Nephron (organoid): ENCODE data around the gene GIGYF2.
A peak's percentile ranks its signal among the peaks of the same experiment; 100 is the strongest.

Experiments
- H3K27ac Mint-ChIP-seq, 3 experiments: 2 replicates each; pipeline ENCODE4 v1.8.0; 2020; ENCODE audit warnings: mixed read lengths in 3 of 3, mild to moderate bottlenecking in 2 of 3, moderate library complexity in 1 of 3
- H3K27me3 Mint-ChIP-seq: 2 replicates; pipeline ENCODE4 v1.8.0; 2021; ENCODE audit warnings: low read depth, mild to moderate bottlenecking, moderate library complexity, mixed read lengths
- H3K36me3 Mint-ChIP-seq: 2 replicates; pipeline ENCODE4 v1.8.0; 2020; ENCODE audit warnings: low read depth, mixed read lengths
- H3K4me1 Mint-ChIP-seq: 2 replicates; pipeline ENCODE4 v1.8.0; 2020; ENCODE audit warnings: mixed read lengths
- H3K4me3 Mint-ChIP-seq, 3 experiments: 2 replicates each; pipeline ENCODE4 v1.8.0; 2020; ENCODE audit warnings: mild to moderate bottlenecking in 3 of 3, mixed read lengths in 3 of 3, moderate library complexity in 2 of 3
- H3K9me3 Mint-ChIP-seq: 2 replicates; pipeline ENCODE4 v1.8.0; 2020; ENCODE audit warnings: mixed read lengths
- CTCF ChIP-seq, 3 experiments: fragments of 200-600 bp; sonication (generic); IDR thresholded peaks; one replicate each; pipeline ENCODE4 v1.5.0; 2021; ENCODE audit warnings: antibody characterized with exemption in 3 of 3; ENCODE audit not compliant: unreplicated experiment in 3 of 3

Gene GIGYF2

GRCh38 chr2:232810444-232810843, 113.3 kb downstream of the GIGYF2 start:
- no peaks in the 10 kb centered on the region for H3K4me1 Mint-ChIP-seq
- no peak for TF ChIP-seq CTCF (IDR thresholded peaks at IDR 0.05; ENCODE audit: unreplicated experiment in 3 of 3)
- H3K27me3 Mint-ChIP-seq: no peaks in the 10 kb centered on the region
- H3K4me3 Mint-ChIP-seq: no peak overlapping the region
- H3K27ac Mint-ChIP-seq: no peak overlapping the region
- H3K9me3 Mint-ChIP-seq: no peaks in the 10 kb centered on the region
- peaks cover 60% of the 10 kb centered on the region for H3K36me3 Mint-ChIP-seq

- H3K27ac Mint-ChIP-seq: no peak overlapping the region
Observed at GRCh38 chr2:232815569-232815968, 118.4 kb downstream of the GIGYF2 start.

GRCh38 chr2:232816657-232817056, 119.5 kb downstream of the GIGYF2 start:
- TF ChIP-seq CTCF (IDR thresholded peaks at IDR 0.05; ENCODE audit: unreplicated experiment in 3 of 3): no peak
- H3K9me3 Mint-ChIP-seq: no peaks in the 10 kb centered on the region
- peaks cover 83% of the 10 kb centered on the region for H3K36me3 Mint-ChIP-seq
- peak overlapping the region in 1 of 3 experiments; percentile 64 for H3K27ac Mint-ChIP-seq
- no peak overlapping the region for H3K4me3 Mint-ChIP-seq
- no peaks in the 10 kb centered on the region for H3K4me1 Mint-ChIP-seq
- no peaks in the 10 kb centered on the region for H3K27me3 Mint-ChIP-seq

More at GRCh38 chr2:232815569-232815968, 118.4 kb downstream of the GIGYF2 start:
- TF ChIP-seq CTCF (IDR thresholded peaks at IDR 0.05; ENCODE audit: unreplicated experiment in 3 of 3): no peak
- H3K27me3 Mint-ChIP-seq: no peaks in the 10 kb centered on the region
- H3K4me1 Mint-ChIP-seq: no peaks in the 10 kb centered on the region
- H3K9me3 Mint-ChIP-seq: no peaks in the 10 kb centered on the region
- H3K36me3 Mint-ChIP-seq: peaks cover 78% of the 10 kb centered on the region
- no peak overlapping the region for H3K4me3 Mint-ChIP-seq

GRCh38 chr2:232817756-232818155, 120.6 kb downstream of the GIGYF2 start:
- peaks cover 91% of the 10 kb centered on the region for H3K36me3 Mint-ChIP-seq
- no peak overlapping the region for H3K27ac Mint-ChIP-seq
- H3K4me1 Mint-ChIP-seq: no peaks in the 10 kb centered on the region
- H3K27me3 Mint-ChIP-seq: no peaks in the 10 kb centered on the region
- H3K9me3 Mint-ChIP-seq: no peaks in the 10 kb centered on the region
- H3K4me3 Mint-ChIP-seq: no peak overlapping the region
- TF ChIP-seq CTCF (IDR thresholded peaks at IDR 0.05; ENCODE audit: unreplicated experiment in 3 of 3): no peak

- Mint-ChIP-seq H3K27ac (no peak overlapping the region), H3K27me3 (no peaks in the 10 kb centered on the region), H3K4me3 (no peak overlapping the region), H3K36me3 (peaks cover 76% of the 10 kb centered on the region), H3K4me1 (no peaks in the 10 kb centered on the region), H3K9me3 (no peaks in the 10 kb centered on the region)
- TF ChIP-seq CTCF (IDR thresholded peaks at IDR 0.05; ENCODE audit: unreplicated experiment in 3 of 3): no peak
Observed at GRCh38 chr2:232829988-232830387, 132.9 kb downstream of the GIGYF2 start.

GRCh38 chr2:232831496-232831895, 134.4 kb downstream of the GIGYF2 start:
- Mint-ChIP-seq H3K4me1 (peaks cover 5% of the 10 kb centered on the region), H3K27me3 (no peaks in the 10 kb centered on the region), H3K27ac (peak overlapping the region in 1 of 3 experiments; percentile 51), H3K36me3 (peaks cover 70% of the 10 kb centered on the region), H3K4me3 (no peak overlapping the region), H3K9me3 (no peaks in the 10 kb centered on the region)
- TF ChIP-seq CTCF (IDR thresholded peaks at IDR 0.05; ENCODE audit: unreplicated experiment in 3 of 3): no peak
